Aortic smooth muscle cell (primary cell): ENCODE results near the gene ZNF821. TPM values are rescaled to one million over a fixed set of nuclear protein-coding genes. Genes with fewer than 3 reads are reported as not detected.

Experiments used
- total RNA-seq: library from RNA; depleted of rRNA; stranded (reverse); fragments of >200 nt; gene quantifications from 2 replicates; pipeline ENCODE4 v1.2.3, GENCODE V29; 2014

ZNF821 gene, protein sequence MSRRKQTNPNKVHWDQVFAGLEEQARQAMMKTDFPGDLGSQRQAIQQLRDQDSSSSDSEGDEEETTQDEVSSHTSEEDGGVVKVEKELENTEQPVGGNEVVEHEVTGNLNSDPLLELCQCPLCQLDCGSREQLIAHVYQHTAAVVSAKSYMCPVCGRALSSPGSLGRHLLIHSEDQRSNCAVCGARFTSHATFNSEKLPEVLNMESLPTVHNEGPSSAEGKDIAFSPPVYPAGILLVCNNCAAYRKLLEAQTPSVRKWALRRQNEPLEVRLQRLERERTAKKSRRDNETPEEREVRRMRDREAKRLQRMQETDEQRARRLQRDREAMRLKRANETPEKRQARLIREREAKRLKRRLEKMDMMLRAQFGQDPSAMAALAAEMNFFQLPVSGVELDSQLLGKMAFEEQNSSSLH
- total RNA-seq = 4.0 and 4.4 TPM in 2 replicates

GRCh38 chr16:71883849-71884638 lies at the start of gene ZNF821:
Gene ZNF821, minus strand, starts transcription at chr16:71884182. Its CDS starts 4,236 bp downstream, at chr16:71879946.

DNA sequence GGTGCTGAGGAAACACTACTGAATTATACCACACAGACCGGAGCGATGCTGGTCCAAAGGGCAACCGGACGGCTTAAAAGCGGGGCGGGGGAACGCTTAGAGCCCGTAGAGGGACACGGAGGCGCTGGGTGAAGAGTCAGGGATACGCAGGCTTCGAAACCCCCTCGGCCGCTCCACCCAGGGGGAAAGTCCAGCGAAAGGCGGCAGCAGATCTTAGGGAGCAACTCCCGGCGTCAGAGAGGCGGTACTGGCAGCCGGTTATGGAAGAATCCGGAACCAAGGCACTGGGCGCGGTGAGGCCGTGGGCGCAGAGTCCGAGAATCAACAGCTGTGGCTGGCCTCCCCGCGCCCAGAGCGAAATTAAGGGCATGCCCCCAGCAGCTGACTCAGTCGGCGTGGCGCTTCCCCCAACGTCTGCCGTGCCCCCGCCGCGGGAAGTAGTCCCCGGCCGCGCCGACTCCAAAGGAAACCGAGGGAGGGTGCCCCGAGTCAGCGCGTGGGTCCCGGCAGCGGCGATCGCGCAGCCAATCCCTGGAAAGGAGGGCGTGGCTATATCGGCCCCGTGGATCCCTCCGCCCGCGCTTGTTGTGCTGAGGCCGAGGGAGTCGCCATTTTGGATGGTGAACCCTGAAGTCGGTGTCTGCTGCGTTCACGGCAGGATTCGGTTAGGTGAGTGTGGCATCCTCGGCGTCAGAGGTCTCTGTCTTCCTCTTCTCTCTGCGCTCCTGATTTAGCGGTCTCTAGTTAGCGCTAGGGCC lies 11.1 kb upstream of the ZNF821 start, which contains the start of gene IST1:
TSS of gene IST1 (plus strand) at position 611 of the 758 bp plus-strand sequence. CDS start 20,110 bp downstream, outside the sequence.

GRCh38 chr16:71845639-71846430 lies 38.1 kb downstream of the ZNF821 start, which contains the start of gene ATXN1L:
Gene ATXN1L, plus strand, starts transcription at chr16:71845976. Its CDS starts 3,765 bp downstream, at chr16:71849741.

Other genes with a start within 250 kb of the ZNF821 start
- gene PHLPP2, start 159.5 kb downstream of the ZNF821 start, total RNA-seq = 5.5 and 6.7 TPM in 2 replicates
- gene AP1G1, start 75.3 kb downstream of the ZNF821 start, total RNA-seq = 49.0 and 63.0 TPM in 2 replicates
- gene ATXN1L, start 38.2 kb downstream of the ZNF821 start, total RNA-seq = 10.5 and 11.1 TPM in 2 replicates
- gene IST1, start 11.3 kb upstream of the ZNF821 start, total RNA-seq = 112 and 149 TPM in 2 replicates
- under 0.01 TPM in 1 of 2 replicates, not detected in the other for gene PKD1L3, start 116.2 kb upstream of the ZNF821 start, total RNA-seq
- gene DHODH, start 124.6 kb upstream of the ZNF821 start, total RNA-seq = 2.2 and 2.8 TPM in 2 replicates
- gene HP, start 170.3 kb upstream of the ZNF821 start, total RNA-seq = not detected in 2 replicates
- gene HPR, start 179.0 kb upstream of the ZNF821 start, total RNA-seq = 0.26 TPM in 1 of 2 replicates, not detected in the other
- gene TXNL4B, start 209.4 kb upstream of the ZNF821 start, total RNA-seq = 5.3 and 6.3 TPM in 2 replicates
- gene DHX38, start 209.7 kb upstream of the ZNF821 start, total RNA-seq = 111 and 117 TPM in 2 replicates